Upper lobe of right lung (tissue), 1 donor: Measurements from ENCODE around the gene EMC1. TPM values are rescaled to one million over a fixed set of nuclear protein-coding genes. Genes with fewer than 3 reads are reported as not detected.

Source experiments
- ATAC-seq: fragments of 200-7000 bp; cut with Tn5 transposase; one replicate; pipeline ENCODE4 v1.9.1; 2020; ENCODE audit warnings: mild to moderate bottlenecking, moderate library complexity
- DNase-seq: peaks from one replicate; pipeline ENCODE4 v3.0.0-alpha.2; 2020
- H3K27ac ChIP-seq: fragments of 200-600 bp; one replicate; pipeline ENCODE4 v1.8.0; 2022
- H3K27me3 ChIP-seq: fragments of 200-600 bp; one replicate; pipeline ENCODE4 v1.8.0; 2022; ENCODE audit warnings: mild to moderate bottlenecking
- H3K36me3 ChIP-seq: fragments of 200-600 bp; one replicate; pipeline ENCODE4 v1.8.0; 2022
- H3K4me1 ChIP-seq: fragments of 200-600 bp; one replicate; pipeline ENCODE4 v1.8.0; 2022
- H3K4me3 ChIP-seq: fragments of 200-600 bp; one replicate; pipeline ENCODE4 v1.8.0; 2022; ENCODE audit warnings: mild to moderate bottlenecking
- H3K9me3 ChIP-seq: fragments of 200-600 bp; one replicate; pipeline ENCODE4 v1.8.0; 2022
- CTCF ChIP-seq: fragments of 200-600 bp; IDR thresholded peaks from one replicate; pipeline ENCODE4 v1.8.0; 2022; ENCODE audit warnings: antibody characterized with exemption
- intact Hi-C: fragments of 100-400 bp; cut with DNase I; formaldehyde crosslinking; loops from one replicate; pipeline ENCODE4 v1.11.0; 2022
- total RNA-seq: library from RNA; stranded (reverse); fragmentation: NEBNext Ultra II Directional; extraction: Animal tissue kit (Norgen Biotek cat#: 25700); gene quantifications from one replicate; pipeline ENCODE4 v1.2.1, GENCODE V29; 2021
- donor health status: DM: no; HTN: yes; CAD: no; lungs with severe emphysema.

EMC1 gene
- total RNA-seq, 1 donor from 2014 or later = 38.7 TPM

GRCh38 chr1:19167140-19167539 is 84.2 kb downstream of the EMC1 start:
- DNase-seq (no peak), ATAC-seq (no peak)
- no peak for TF ChIP-seq CTCF
- no peaks in the 10 kb centered on the region for H3K9me3 ChIP-seq
- H3K27ac ChIP-seq = no peak overlapping the region
- H3K4me3 ChIP-seq = no peak overlapping the region
- intact Hi-C loops = no loop called here
- H3K36me3 ChIP-seq = peaks cover 100% of the 10 kb centered on the region
- H3K4me1 ChIP-seq = peaks cover 4% of the 10 kb centered on the region
- no peaks in the 10 kb centered on the region for H3K27me3 ChIP-seq

- Histone ChIP-seq H3K9me3 (no peaks in the 10 kb centered on the region), H3K4me1 (peaks cover 4% of the 10 kb centered on the region), H3K27ac (no peak overlapping the region), H3K4me3 (no peak overlapping the region), H3K27me3 (no peaks in the 10 kb centered on the region), H3K36me3 (peaks cover 100% of the 10 kb centered on the region)
- ATAC-seq = no peak
- intact Hi-C loops = no loop called here
- TF ChIP-seq CTCF = no peak
- no peak for DNase-seq
Measured at GRCh38 chr1:19166066-19166465, 85.3 kb downstream of the EMC1 start.

Other genes starting within 250 kb of the EMC1 start
- 110 TPM for gene UBR4, start 41.3 kb downstream of the EMC1 start, total RNA-seq
- gene MRTO4, start 281 bp upstream of the EMC1 start, total RNA-seq = 27.3 TPM
- gene AKR7A3, start 37.2 kb upstream of the EMC1 start, total RNA-seq = 0.43 TPM
- gene AKR7A2, start 60.6 kb upstream of the EMC1 start, total RNA-seq = 39.1 TPM
- gene SLC66A1, start 60.8 kb upstream of the EMC1 start, total RNA-seq = 20.9 TPM
- 237 TPM for gene CAPZB, start 234.0 kb upstream of the EMC1 start, total RNA-seq